ENCODE data around the gene LRRC4B.

LRRC4B gene

DNA sequence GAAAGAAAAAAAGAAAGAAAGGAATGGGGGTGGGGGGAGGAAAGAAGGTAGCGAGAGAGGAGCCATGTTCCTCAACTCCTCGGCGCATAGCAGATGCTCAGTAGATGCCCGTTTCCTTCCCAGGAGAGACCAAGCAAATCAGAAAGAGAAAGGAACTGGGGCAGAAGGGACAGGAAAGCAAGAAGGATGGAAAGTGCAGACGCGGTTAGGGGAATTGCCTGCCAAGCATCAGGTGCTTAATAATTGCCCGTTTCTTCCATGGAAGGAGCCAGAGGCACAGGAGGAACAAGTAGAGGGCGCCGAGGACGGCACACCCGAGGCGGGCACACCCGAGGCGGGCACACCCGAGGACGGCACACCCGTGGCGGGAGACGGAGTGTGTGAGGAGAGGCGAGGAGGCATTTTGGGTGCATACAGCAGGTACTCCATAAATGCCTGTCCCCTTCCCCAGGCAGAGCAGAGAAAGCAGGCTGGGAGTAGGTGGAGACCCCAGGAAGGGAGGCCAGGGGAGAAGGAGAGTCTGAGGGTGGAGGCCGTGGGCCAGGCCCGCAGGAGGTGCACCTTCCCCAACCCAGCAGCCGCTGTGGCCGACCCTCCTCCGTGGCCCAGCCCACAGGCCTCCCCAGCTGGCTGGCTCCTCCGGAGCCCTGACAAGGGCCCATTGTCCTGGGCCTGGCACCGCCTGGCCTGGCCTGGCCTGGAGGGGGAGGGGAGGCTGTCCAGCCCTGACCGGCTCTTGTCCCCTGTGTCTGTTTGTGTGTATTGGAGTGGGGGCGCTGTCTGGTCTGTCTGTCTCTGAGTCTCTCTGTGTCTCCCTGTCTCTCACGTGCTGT lies 71.8 kb downstream of the LRRC4B start:
- Histone ChIP-seq H3K9me3 (ENCODE audit: control extremely low read depth in 1 of 5, control insufficient read depth in 4 of 5, insufficient read depth in 2 of 5, low read depth in 1 of 5, low read length in 4 of 5) (no peaks in the 10 kb centered on the region), H3K4me3 (ENCODE audit: control insufficient read depth in 1 of 7, extremely low read depth in 1 of 7, insufficient read depth in 4 of 7, low read depth in 2 of 7, low read length in 6 of 7) (no peak overlapping the region), H3K4me1 (ENCODE audit: control extremely low read depth in 1 of 4, control insufficient read depth in 4 of 4, insufficient read depth in 4 of 4, low read length in 3 of 4) (peaks cover 0 to 11% (median 10%) of the 10 kb centered on the region in 4 experiments), H3K27me3 (replicated peaks in 2 of 5; ENCODE audit: control insufficient read depth in 4 of 5, insufficient read depth in 5 of 5, low read length in 4 of 5) (no peaks in the 10 kb centered on the region), H3K27ac (ENCODE audit: insufficient read depth in 1 of 2, low read depth in 1 of 2, low read length in 2 of 2, poor library complexity in 1 of 2, severe bottlenecking in 2 of 2) (no peak overlapping the region), H3K36me3 (ENCODE audit: control insufficient read depth in 4 of 4, insufficient read depth in 4 of 4, low read length in 3 of 4) (no peaks in the 10 kb centered on the region)
- DNase-seq: no peak
- CTCF ChIA-PET: interaction anchor here (1.0 kb wide), 1 partner anchor 13 kb away, joined by 4 read pairs; no protein-coding TSS in a partner anchor
- POLR2A ChIA-PET: no interaction called here
- WGBS (ENCODE audit: insufficient coverage): 95% methylated on average over 19 of the region's 30 CpGs

DNA sequence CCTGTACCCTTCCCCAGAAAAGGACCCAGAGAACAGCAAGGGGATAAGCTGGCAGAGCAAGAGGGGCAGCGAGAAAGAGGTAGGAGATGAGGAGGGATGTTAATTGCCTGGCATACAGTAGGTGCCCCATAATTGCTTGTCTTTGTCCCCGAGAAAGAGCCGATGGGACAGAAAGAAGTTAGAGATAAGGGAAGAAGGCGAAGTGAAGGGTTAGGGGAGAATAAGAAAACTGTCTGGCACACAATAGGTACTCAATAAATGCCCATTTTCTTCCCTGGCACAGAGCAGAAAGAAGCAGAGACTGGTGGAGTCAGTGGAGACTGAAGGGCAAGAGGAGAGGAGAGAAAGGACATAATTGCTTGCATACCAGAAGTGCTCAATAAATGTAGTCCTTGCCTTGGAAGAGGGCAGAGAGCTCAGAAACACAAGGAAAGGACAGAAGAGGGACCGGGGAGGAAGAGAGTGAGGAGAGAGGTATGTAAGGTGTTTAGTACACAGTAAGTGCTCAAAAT lies 73.2 kb downstream of the LRRC4B start:
- CTCF ChIA-PET: no interaction called here
- no peak for DNase-seq
- Histone ChIP-seq H3K27me3 (replicated peaks in 2 of 5; ENCODE audit: control insufficient read depth in 4 of 5, insufficient read depth in 5 of 5, low read length in 4 of 5) (no peaks in the 10 kb centered on the region), H3K9me3 (ENCODE audit: control extremely low read depth in 1 of 5, control insufficient read depth in 4 of 5, insufficient read depth in 2 of 5, low read depth in 1 of 5, low read length in 4 of 5) (no peaks in the 10 kb centered on the region), H3K27ac (ENCODE audit: insufficient read depth in 1 of 2, low read depth in 1 of 2, low read length in 2 of 2, poor library complexity in 1 of 2, severe bottlenecking in 2 of 2) (no peak overlapping the region), H3K4me3 (ENCODE audit: control insufficient read depth in 1 of 7, extremely low read depth in 1 of 7, insufficient read depth in 4 of 7, low read depth in 2 of 7, low read length in 6 of 7) (no peak overlapping the region), H3K4me1 (ENCODE audit: control extremely low read depth in 1 of 4, control insufficient read depth in 4 of 4, insufficient read depth in 4 of 4, low read length in 3 of 4) (peaks cover 0 to 11% (median 10%) of the 10 kb centered on the region in 4 experiments), H3K36me3 (ENCODE audit: control insufficient read depth in 4 of 4, insufficient read depth in 4 of 4, low read length in 3 of 4) (peaks cover 0 to 3% (median 0%) of the 10 kb centered on the region in 4 experiments)
- 97% methylated on average over 5 of the region's 5 CpGs for WGBS (ENCODE audit: insufficient coverage)
- POLR2A ChIA-PET: no interaction called here

DNA sequence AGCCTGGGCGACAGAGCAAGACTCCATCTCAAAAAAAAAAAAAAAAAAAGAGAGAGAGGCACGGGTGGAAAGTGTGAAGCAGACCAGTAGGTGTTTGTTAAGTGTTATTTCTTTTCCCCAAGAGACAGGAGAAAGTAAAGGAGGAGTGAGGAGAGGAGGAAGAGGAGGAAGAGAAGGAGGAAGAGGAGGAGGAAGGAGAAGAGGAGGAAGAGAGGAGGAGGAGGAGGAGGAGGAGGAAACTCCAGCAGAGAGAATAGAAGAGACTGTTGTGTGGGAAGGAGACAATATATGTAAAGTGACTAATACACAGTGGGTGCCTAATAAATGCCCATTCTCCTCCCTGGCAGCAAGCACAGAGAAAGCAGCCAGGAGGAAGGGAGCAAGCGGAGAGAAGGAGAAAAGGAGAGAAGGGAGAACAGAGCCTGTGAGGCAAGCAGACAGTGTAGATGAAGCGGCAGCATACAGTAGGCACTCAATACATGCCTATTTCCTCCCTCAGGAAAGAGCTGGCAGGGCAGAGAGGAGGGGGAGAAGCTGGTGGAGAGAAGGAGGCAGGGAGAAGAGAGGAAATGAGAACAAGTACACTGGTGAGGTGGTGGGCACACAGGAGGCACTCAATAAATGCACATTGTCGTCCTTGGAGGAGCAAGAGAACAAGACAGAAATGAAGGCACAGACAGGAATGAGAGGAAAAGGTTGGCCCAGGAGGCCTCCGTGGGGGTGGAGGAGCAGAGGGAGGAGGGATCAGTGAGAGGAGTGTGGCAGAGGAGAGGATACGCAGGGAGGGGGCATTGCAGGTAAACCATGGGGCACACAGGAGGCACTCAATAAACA lies 73.8 kb downstream of the LRRC4B start:
- no peaks in the 10 kb centered on the region for H3K27me3 ChIP-seq (replicated peaks in 2 of 5; ENCODE audit: control insufficient read depth in 4 of 5, insufficient read depth in 5 of 5, low read length in 4 of 5)
- H3K36me3 ChIP-seq (ENCODE audit: control insufficient read depth in 4 of 4, insufficient read depth in 4 of 4, low read length in 3 of 4): peaks cover 0 to 3% (median 0%) of the 10 kb centered on the region in 4 experiments
- H3K4me1 ChIP-seq (ENCODE audit: control extremely low read depth in 1 of 4, control insufficient read depth in 4 of 4, insufficient read depth in 4 of 4, low read length in 3 of 4): peaks cover 0 to 11% (median 10%) of the 10 kb centered on the region in 4 experiments
- no peak overlapping the region for H3K4me3 ChIP-seq (ENCODE audit: control insufficient read depth in 1 of 7, extremely low read depth in 1 of 7, insufficient read depth in 4 of 7, low read depth in 2 of 7, low read length in 6 of 7)
- no peaks in the 10 kb centered on the region for H3K9me3 ChIP-seq (ENCODE audit: control extremely low read depth in 1 of 5, control insufficient read depth in 4 of 5, insufficient read depth in 2 of 5, low read depth in 1 of 5, low read length in 4 of 5)
- ChIA-PET CTCF (no interaction called here), POLR2A (no interaction called here)
- 100% methylated on average over 2 of the region's 7 CpGs for WGBS (ENCODE audit: insufficient coverage)
- no peak overlapping the region for H3K27ac ChIP-seq (ENCODE audit: insufficient read depth in 1 of 2, low read depth in 1 of 2, low read length in 2 of 2, poor library complexity in 1 of 2, severe bottlenecking in 2 of 2)
- DNase-seq: no peak

DNA sequence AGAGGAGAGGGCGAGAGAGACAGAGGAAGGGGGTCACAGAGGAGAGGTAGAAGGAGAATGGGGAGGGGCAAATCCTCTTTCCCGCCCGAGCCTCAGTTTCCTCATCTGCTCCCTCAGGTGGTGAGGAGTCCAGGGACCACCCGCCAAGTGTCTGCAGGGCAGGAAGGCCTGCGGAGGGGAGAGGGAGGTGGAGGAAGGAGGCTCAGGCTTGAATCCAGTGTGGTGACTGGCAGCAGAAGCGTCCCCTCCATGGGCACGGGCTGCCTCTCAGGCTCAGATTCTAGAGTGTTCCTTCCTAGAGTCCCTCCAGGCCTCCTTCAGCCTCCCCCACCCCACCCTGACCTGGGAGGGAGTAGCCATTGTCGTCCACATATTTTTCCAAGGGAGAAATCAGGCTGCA lies 75.1 kb downstream of the LRRC4B start:
- no peaks in the 10 kb centered on the region for H3K9me3 ChIP-seq (ENCODE audit: control extremely low read depth in 1 of 5, control insufficient read depth in 4 of 5, insufficient read depth in 2 of 5, low read depth in 1 of 5, low read length in 4 of 5)
- 100% methylated on average over 2 of the region's 8 CpGs for WGBS (ENCODE audit: insufficient coverage)
- H3K27ac ChIP-seq (ENCODE audit: insufficient read depth in 1 of 2, low read depth in 1 of 2, low read length in 2 of 2, poor library complexity in 1 of 2, severe bottlenecking in 2 of 2): no peak overlapping the region
- peaks cover 0 to 15% (median 11%) of the 10 kb centered on the region in 4 experiments for H3K4me1 ChIP-seq (ENCODE audit: control extremely low read depth in 1 of 4, control insufficient read depth in 4 of 4, insufficient read depth in 4 of 4, low read length in 3 of 4)
- peaks cover 0 to 3% (median 0%) of the 10 kb centered on the region in 4 experiments for H3K36me3 ChIP-seq (ENCODE audit: control insufficient read depth in 4 of 4, insufficient read depth in 4 of 4, low read length in 3 of 4)
- ChIA-PET POLR2A (no interaction called here), CTCF (no interaction called here)
- no peaks in the 10 kb centered on the region for H3K27me3 ChIP-seq (replicated peaks in 2 of 5; ENCODE audit: control insufficient read depth in 4 of 5, insufficient read depth in 5 of 5, low read length in 4 of 5)
- no peak for DNase-seq
- H3K4me3 ChIP-seq (ENCODE audit: control insufficient read depth in 1 of 7, extremely low read depth in 1 of 7, insufficient read depth in 4 of 7, low read depth in 2 of 7, low read length in 6 of 7): no peak overlapping the region

DNA sequence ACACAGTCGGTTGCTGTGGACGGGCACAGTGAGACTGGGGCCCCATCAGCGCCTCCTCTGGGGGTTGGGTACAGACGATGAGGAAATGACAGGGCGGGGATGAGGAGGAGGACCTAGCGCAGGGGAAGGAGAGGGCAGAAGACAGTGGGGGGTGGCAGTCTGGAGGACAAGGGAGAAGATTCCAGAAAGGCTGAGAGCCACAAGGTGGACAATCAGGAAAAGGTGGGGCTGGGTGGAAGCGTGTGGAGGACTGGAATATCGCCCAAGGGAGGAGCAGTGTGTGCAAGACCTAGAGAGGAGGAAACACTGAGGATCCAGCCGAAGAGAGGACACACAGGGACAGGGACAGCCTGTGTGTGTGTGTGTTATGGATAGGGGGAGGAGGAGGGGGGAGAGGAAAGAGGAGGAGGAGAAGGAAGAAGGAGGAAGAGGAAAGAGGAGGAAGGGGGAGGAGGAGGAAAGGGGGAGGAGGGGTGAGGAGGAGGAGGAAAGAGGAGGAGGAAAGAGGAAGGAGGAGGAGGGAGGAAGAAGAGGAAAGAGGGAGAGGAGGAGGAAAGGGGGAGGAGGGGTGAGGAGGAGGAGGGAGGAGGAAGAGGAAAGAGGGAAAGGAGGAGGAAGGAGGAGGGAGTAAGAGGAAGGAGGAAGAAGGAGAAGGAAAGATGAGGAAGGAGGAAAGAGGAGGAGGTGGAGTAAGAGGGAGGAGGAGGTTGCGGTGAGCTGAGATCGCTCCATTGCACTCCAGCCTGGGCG lies 75.8 kb downstream of the LRRC4B start:
- H3K4me1 ChIP-seq (ENCODE audit: control extremely low read depth in 1 of 4, control insufficient read depth in 4 of 4, insufficient read depth in 4 of 4, low read length in 3 of 4): peaks cover 0 to 18% (median 14%) of the 10 kb centered on the region in 4 experiments
- ChIA-PET CTCF (no interaction called here), POLR2A (no interaction called here)
- H3K4me3 ChIP-seq (ENCODE audit: control insufficient read depth in 1 of 7, extremely low read depth in 1 of 7, insufficient read depth in 4 of 7, low read depth in 2 of 7, low read length in 6 of 7): peak overlapping the region in 3 of 7 experiments; percentile 24 to 33 (median 26)
- H3K36me3 ChIP-seq (ENCODE audit: control insufficient read depth in 4 of 4, insufficient read depth in 4 of 4, low read length in 3 of 4): peaks cover 0 to 3% (median 0%) of the 10 kb centered on the region in 4 experiments
- H3K27me3 ChIP-seq (replicated peaks in 2 of 5; ENCODE audit: control insufficient read depth in 4 of 5, insufficient read depth in 5 of 5, low read length in 4 of 5): no peaks in the 10 kb centered on the region
- peak; percentile 31 to 58 (median 48) for DNase-seq
- no peak overlapping the region for H3K27ac ChIP-seq (ENCODE audit: insufficient read depth in 1 of 2, low read depth in 1 of 2, low read length in 2 of 2, poor library complexity in 1 of 2, severe bottlenecking in 2 of 2)
- WGBS (ENCODE audit: insufficient coverage): 1% methylated on average over 9 of the region's 12 CpGs
- H3K9me3 ChIP-seq (ENCODE audit: control extremely low read depth in 1 of 5, control insufficient read depth in 4 of 5, insufficient read depth in 2 of 5, low read depth in 1 of 5, low read length in 4 of 5): no peaks in the 10 kb centered on the region

DNA sequence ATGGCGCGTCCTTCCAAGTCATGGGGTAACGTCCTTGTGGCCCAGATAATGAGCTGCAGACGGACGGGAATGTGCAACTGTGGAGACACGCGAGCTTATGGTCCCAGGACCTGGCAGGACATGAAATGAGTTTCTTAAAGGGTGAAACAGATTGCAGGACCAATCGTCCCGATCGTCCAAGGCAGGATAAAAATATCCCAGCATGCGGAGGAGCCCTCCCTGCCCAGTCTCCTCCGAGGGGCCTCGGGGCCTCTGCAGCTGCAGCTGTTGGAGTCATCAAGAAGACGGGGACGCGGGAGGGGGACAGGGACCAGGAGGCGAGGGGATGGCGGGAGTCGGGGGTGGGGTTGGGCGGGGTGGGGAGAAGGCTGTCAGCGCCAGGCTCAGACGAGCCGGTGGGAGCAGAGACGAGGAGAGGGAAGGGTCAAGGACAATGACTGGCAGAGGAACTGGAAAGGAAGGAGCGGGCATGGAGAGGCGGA lies 77.2 kb downstream of the LRRC4B start:
- ChIA-PET CTCF (no interaction called here), POLR2A (no interaction called here)
- DNase-seq: no peak
- no peak overlapping the region for H3K4me3 ChIP-seq (ENCODE audit: control insufficient read depth in 1 of 7, extremely low read depth in 1 of 7, insufficient read depth in 4 of 7, low read depth in 2 of 7, low read length in 6 of 7)
- peaks cover 0 to 3% (median 0%) of the 10 kb centered on the region in 4 experiments for H3K36me3 ChIP-seq (ENCODE audit: control insufficient read depth in 4 of 4, insufficient read depth in 4 of 4, low read length in 3 of 4)
- H3K9me3 ChIP-seq (ENCODE audit: control extremely low read depth in 1 of 5, control insufficient read depth in 4 of 5, insufficient read depth in 2 of 5, low read depth in 1 of 5, low read length in 4 of 5): peaks cover 0 to 8% (median 3%) of the 10 kb centered on the region in 5 experiments
- H3K27ac ChIP-seq (ENCODE audit: insufficient read depth in 1 of 2, low read depth in 1 of 2, low read length in 2 of 2, poor library complexity in 1 of 2, severe bottlenecking in 2 of 2): no peak overlapping the region
- peaks cover 0 to 22% (median 15%) of the 10 kb centered on the region in 4 experiments for H3K4me1 ChIP-seq (ENCODE audit: control extremely low read depth in 1 of 4, control insufficient read depth in 4 of 4, insufficient read depth in 4 of 4, low read length in 3 of 4)
- H3K27me3 ChIP-seq (replicated peaks in 2 of 5; ENCODE audit: control insufficient read depth in 4 of 5, insufficient read depth in 5 of 5, low read length in 4 of 5): no peaks in the 10 kb centered on the region
- 81% methylated on average over 24 of the region's 26 CpGs for WGBS (ENCODE audit: insufficient coverage)

Data from common myeloid progenitor, CD34-positive (primary cell).